A673 (cell line): ENCODE results near the gene LCLAT1.

ENCODE experiments used
- CTCF ChIP-seq: fragments of 300-800, 200-600 bp; sonication (generic); conservative IDR thresholded peaks from 2 replicates; pipeline ENCODE4 v1.5.1; 2017; ENCODE audit warnings: low read depth, mild to moderate bottlenecking, antibody characterized with exemption, low read length, moderate library complexity, mixed read lengths
- EZH2 ChIP-seq: fragments of 200-600 bp; sonication (generic); IDR thresholded peaks from 2 replicates; pipeline ENCODE4 v1.6.1; 2017; ENCODE audit warnings: borderline replicate concordance, low read depth, mild to moderate bottlenecking, mixed read lengths, antibody characterized with exemption, low read length; ENCODE audit not compliant: poor library complexity, severe bottlenecking

- TF ChIP-seq CTCF = no peak
- no peak for TF ChIP-seq EZH2
These were observed 45.1 kb downstream of the LCLAT1 start for GRCh38 chr2:30492185-30492584.
